ENCODE measurements around the gene ZBTB12.

- TF ChIP-seq EP300 (IDR thresholded peaks at IDR 0.05) (no peak), CTCF (IDR thresholded peaks at IDR 0.05) (no peak), POLR2A (IDR thresholded peaks at IDR 0.05) (no peak)
These were observed 42.0 kb downstream of the ZBTB12 start for GRCh38 chr6:31859923-31860322.
